OCI-LY7 (cell line): ENCODE measurements around the gene SBF2.

ENCODE experiments used
- CTCF ChIP-seq: fragments of 200-600 bp; sonication (generic); conservative IDR thresholded peaks from 2 replicates; pipeline ENCODE4 v1.5.1; 2014; ENCODE audit warnings: mild to moderate bottlenecking, antibody characterized with exemption, low read length, moderate library complexity, mixed read lengths
- EZH2phosphoT487 ChIP-seq: fragments of 200-600 bp; sonication (generic); IDR thresholded peaks from 2 replicates; pipeline ENCODE4 v1.6.1; 2018; ENCODE audit warnings: low read depth, borderline replicate concordance, mild to moderate bottlenecking, mixed run types, antibody characterized with exemption, low read length, moderate library complexity, mixed read lengths

- peak; percentile 94 for TF ChIP-seq CTCF
- no peak for TF ChIP-seq EZH2phosphoT487
These were observed 545.6 kb downstream of the SBF2 start for GRCh38 chr11:9748361-9748970.
